ENCODE measurements around the gene HTR1A. TPM values are rescaled to one million over a fixed set of nuclear protein-coding genes. Genes with fewer than 3 reads are reported as not detected.

The HTR1A gene
- polyA plus RNA-seq, 1 donor (not counting 4 experiments of a cell fraction or from before 2014, with no cell fraction given): not detected

GRCh38 chr5:63959177-63959982, 2.9 kb downstream of the HTR1A start:
- FAIRE-seq: no peak
- H3K27me3 ChIP-seq (ENCODE audit: control insufficient read depth, extremely low read depth, insufficient read depth, low read length): peaks cover 45% of the 10 kb centered on the region

GRCh38 chr5:63958654-63959053, 3.6 kb downstream of the HTR1A start:
- no peaks in the 10 kb centered on the region for H3K79me2 ChIP-seq (ENCODE audit: control insufficient read depth, insufficient read depth, low read length)
- H3K4me3 ChIP-seq (ENCODE audit: control insufficient read depth in 2 of 3, extremely low read depth in 1 of 3, insufficient read depth in 2 of 3, low read depth in 1 of 3, low read length in 3 of 3): no peak overlapping the region
- H2AFZ ChIP-seq (ENCODE audit: control insufficient read depth, low read length): no peak overlapping the region
- no peaks in the 10 kb centered on the region for H3K9me3 ChIP-seq (ENCODE audit: control insufficient read depth, low read depth, low read length)
- H3K9ac ChIP-seq (ENCODE audit: control insufficient read depth, extremely low read depth, insufficient read depth, low read length): no peak overlapping the region
- dilution Hi-C loops (cut with MboI; ENCODE audit: extremely low pct_ligation_motif_present, low sequenced_read_pairs): no loop called here
- no peaks in the 10 kb centered on the region for H4K20me1 ChIP-seq (ENCODE audit: control insufficient read depth, extremely low read depth, insufficient read depth, low read length)
- H3K36me3 ChIP-seq (ENCODE audit: control insufficient read depth in 2 of 2, extremely low read depth in 1 of 2, insufficient read depth in 2 of 2, low read length in 2 of 2): no peaks in the 10 kb centered on the region
- H3K4me2 ChIP-seq (ENCODE audit: control insufficient read depth, extremely low read depth, insufficient read depth, low read depth, low read length): no peak overlapping the region
- FAIRE-seq (no peak), DNase-seq (ENCODE audit: low read depth, low spot score) (no peak)
- TF ChIP-seq EZH2 (IDR thresholded peaks at IDR 0.05; ENCODE audit: low read length) (no peak), CTCF (optimal IDR thresholded peaks at IDR 0.05 in 1 of 3, IDR thresholded peaks at IDR 0.05 in 1 of 3, conservative IDR thresholded peaks at IDR 0.05 in 1 of 3; ENCODE audit: extremely low read depth in 1 of 3, insufficient read depth in 2 of 3, low read length in 3 of 3) (no peak)
- peaks cover 45% of the 10 kb centered on the region for H3K27me3 ChIP-seq (ENCODE audit: control insufficient read depth, extremely low read depth, insufficient read depth, low read length)
- H3K27ac ChIP-seq (ENCODE audit: control insufficient read depth, insufficient read depth, low read length): no peak overlapping the region
- H3K4me1 ChIP-seq (ENCODE audit: control insufficient read depth, extremely low read depth, insufficient read depth, low read length): no peaks in the 10 kb centered on the region
- no peaks in the 10 kb centered on the region for H3K9me1 ChIP-seq (ENCODE audit: control insufficient read depth, extremely low read depth, insufficient read depth, low read length)

More at GRCh38 chr5:63959177-63959982, 2.9 kb downstream of the HTR1A start:
- TF ChIP-seq EZH2 (IDR thresholded peaks at IDR 0.05; ENCODE audit: low read length) (no peak), CTCF (optimal IDR thresholded peaks at IDR 0.05 in 1 of 3, IDR thresholded peaks at IDR 0.05 in 1 of 3, conservative IDR thresholded peaks at IDR 0.05 in 1 of 3; ENCODE audit: extremely low read depth in 1 of 3, insufficient read depth in 2 of 3, low read length in 3 of 3) (peak in 2 of 3 experiments; percentile 50 to 70)
- Histone ChIP-seq H3K9ac (ENCODE audit: control insufficient read depth, extremely low read depth, insufficient read depth, low read length) (no peak overlapping the region), H3K4me3 (ENCODE audit: control insufficient read depth in 2 of 3, extremely low read depth in 1 of 3, insufficient read depth in 2 of 3, low read depth in 1 of 3, low read length in 3 of 3) (no peak overlapping the region), H3K4me2 (ENCODE audit: control insufficient read depth, extremely low read depth, insufficient read depth, low read depth, low read length) (no peak overlapping the region), H3K9me1 (ENCODE audit: control insufficient read depth, extremely low read depth, insufficient read depth, low read length) (no peaks in the 10 kb centered on the region), H3K27ac (ENCODE audit: control insufficient read depth, insufficient read depth, low read length) (no peak overlapping the region), H3K79me2 (ENCODE audit: control insufficient read depth, insufficient read depth, low read length) (no peaks in the 10 kb centered on the region), H4K20me1 (ENCODE audit: control insufficient read depth, extremely low read depth, insufficient read depth, low read length) (no peaks in the 10 kb centered on the region), H3K36me3 (ENCODE audit: control insufficient read depth in 2 of 2, extremely low read depth in 1 of 2, insufficient read depth in 2 of 2, low read length in 2 of 2) (no peaks in the 10 kb centered on the region), H3K4me1 (ENCODE audit: control insufficient read depth, extremely low read depth, insufficient read depth, low read length) (no peaks in the 10 kb centered on the region), H3K9me3 (ENCODE audit: control insufficient read depth, low read depth, low read length) (no peaks in the 10 kb centered on the region), H2AFZ (ENCODE audit: control insufficient read depth, low read length) (no peak overlapping the region)
- dilution Hi-C loops (cut with MboI; ENCODE audit: extremely low pct_ligation_motif_present, low sequenced_read_pairs): no loop called here
- no peak for DNase-seq (ENCODE audit: low read depth, low spot score)
